MCF 10A (cell line): Measurements from ENCODE around the gene TBK1. TPM values are rescaled to one million over a fixed set of nuclear protein-coding genes. Genes with fewer than 3 reads are reported as not detected.

ENCODE experiments used
- BruUV-seq: library from RNA; stranded (reverse); fragments of 400-500 nt; replicated peaks from 2 replicates; lab custom pipeline; 2021; lab: Mats Ljungman, UMichigan
- CTCF ChIA-PET: fragments of 300-600 bp; sonication (Branson Sonifier 250); formaldehyde crosslinking; extraction: SDS; loops from one replicate; lab custom pipeline; 2021; ENCODE audit warnings: antibody characterized with exemption, inconsistent platforms; lab: Yijun Ruan, JAX
- POLR2A ChIA-PET: fragments of 300-600, 350-650 bp; sonication (Branson Sonifier 250); formaldehyde crosslinking; extraction: SDS; loops from one replicate; lab custom pipeline; 2020; ENCODE audit warnings: antibody characterized with exemption, inconsistent platforms; lab: Yijun Ruan, JAX
- DNase-seq: peaks from one replicate; pipeline ENCODE4 v3.0.0-alpha.2; 2018; ENCODE audit not compliant: unreplicated experiment
- H3K27ac Mint-ChIP-seq: one replicate; pipeline ENCODE4 v1.8.0; 2022; ENCODE audit warnings: mild to moderate bottlenecking, low read depth, mixed read lengths; ENCODE audit not compliant: unreplicated experiment
- H3K27me3 Mint-ChIP-seq: one replicate; pipeline ENCODE4 v1.8.0; 2022; ENCODE audit warnings: mixed read lengths; ENCODE audit not compliant: insufficient read depth, unreplicated experiment
- H3K36me3 Mint-ChIP-seq: one replicate; pipeline ENCODE4 v1.8.0; 2022; ENCODE audit warnings: mild to moderate bottlenecking, moderate library complexity, mixed read lengths; ENCODE audit not compliant: insufficient read depth, unreplicated experiment
- H3K4me1 Mint-ChIP-seq: one replicate; pipeline ENCODE4 v1.8.0; 2022; ENCODE audit warnings: mixed read lengths; ENCODE audit not compliant: insufficient read depth, unreplicated experiment
- H3K4me3 Mint-ChIP-seq: one replicate; pipeline ENCODE4 v1.8.0; 2022; ENCODE audit warnings: mild to moderate bottlenecking, moderate library complexity, mixed read lengths; ENCODE audit not compliant: unreplicated experiment
- H3K9me3 Mint-ChIP-seq: one replicate; pipeline ENCODE4 v1.8.0; 2022; ENCODE audit warnings: mixed read lengths; ENCODE audit not compliant: unreplicated experiment
- intact Hi-C: fragments of 100-400 bp; cut with micrococcal nuclease; formaldehyde crosslinking; loops from 2 replicates; pipeline ENCODE4 v1.14.1; 2022
- total RNA-seq: library from RNA; stranded (reverse); gene quantifications from 2 replicates; pipeline ENCODE4 v1.2.3, GENCODE V29; 2022
- TF ChIP-seq, protein P1 (sequence below): fragments of 200-600 bp; IDR thresholded peaks from one replicate; pipeline ENCODE4 v1.8.0; 2022; ENCODE audit warnings: antibody characterized with exemption, mild to moderate bottlenecking; ENCODE audit not compliant: unreplicated experiment

The TBK1 gene
- total RNA-seq, 1 experiment from 2014 or later, result 23.0 TPM

DNA sequence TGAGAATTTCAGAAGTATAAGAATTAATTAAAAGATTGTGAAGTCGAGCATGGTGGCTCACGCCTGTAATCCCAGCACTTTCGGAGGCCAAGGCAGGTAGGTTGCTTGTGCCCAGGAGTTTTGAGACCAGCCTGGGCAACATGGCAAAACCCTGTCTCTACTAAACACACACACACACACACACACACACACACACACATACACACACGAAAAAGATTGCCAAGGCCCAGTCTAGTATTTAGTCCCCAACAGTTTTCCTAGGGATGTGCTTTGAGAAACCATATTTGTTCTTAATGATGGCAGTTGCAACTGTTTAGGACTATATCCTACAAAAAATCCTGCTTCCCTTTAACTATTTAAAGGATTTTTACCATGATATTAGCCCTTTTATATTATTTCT, 6.0 kb downstream of the TBK1 start:
- TF ChIP-seq, protein P1, sequence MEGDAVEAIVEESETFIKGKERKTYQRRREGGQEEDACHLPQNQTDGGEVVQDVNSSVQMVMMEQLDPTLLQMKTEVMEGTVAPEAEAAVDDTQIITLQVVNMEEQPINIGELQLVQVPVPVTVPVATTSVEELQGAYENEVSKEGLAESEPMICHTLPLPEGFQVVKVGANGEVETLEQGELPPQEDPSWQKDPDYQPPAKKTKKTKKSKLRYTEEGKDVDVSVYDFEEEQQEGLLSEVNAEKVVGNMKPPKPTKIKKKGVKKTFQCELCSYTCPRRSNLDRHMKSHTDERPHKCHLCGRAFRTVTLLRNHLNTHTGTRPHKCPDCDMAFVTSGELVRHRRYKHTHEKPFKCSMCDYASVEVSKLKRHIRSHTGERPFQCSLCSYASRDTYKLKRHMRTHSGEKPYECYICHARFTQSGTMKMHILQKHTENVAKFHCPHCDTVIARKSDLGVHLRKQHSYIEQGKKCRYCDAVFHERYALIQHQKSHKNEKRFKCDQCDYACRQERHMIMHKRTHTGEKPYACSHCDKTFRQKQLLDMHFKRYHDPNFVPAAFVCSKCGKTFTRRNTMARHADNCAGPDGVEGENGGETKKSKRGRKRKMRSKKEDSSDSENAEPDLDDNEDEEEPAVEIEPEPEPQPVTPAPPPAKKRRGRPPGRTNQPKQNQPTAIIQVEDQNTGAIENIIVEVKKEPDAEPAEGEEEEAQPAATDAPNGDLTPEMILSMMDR, result no peak
- Mint-ChIP-seq H3K9me3 (no peaks in the 10 kb centered on the region), H3K4me1 (peaks cover 21% of the 10 kb centered on the region), H3K27ac (no peak overlapping the region), H3K4me3 (no peak overlapping the region), H3K36me3 (peaks cover 53% of the 10 kb centered on the region), H3K27me3 (no peaks in the 10 kb centered on the region)
- intact Hi-C loops, result loop anchor here (10.0 kb wide), 1 partner anchor 237 kb away; no protein-coding TSS in a partner anchor
- CTCF ChIA-PET, result interaction anchor here (0.5 kb wide), 1 partner anchor 1105 kb away, joined by 3 read pairs; no protein-coding TSS in a partner anchor
- POLR2A ChIA-PET, result interaction anchor here (1.3 kb wide), 1 partner anchor 9 kb away, joined by 5 read pairs; no protein-coding TSS in a partner anchor
- no peak for DNase-seq
- no TSS peak for BruUV-seq

DNA sequence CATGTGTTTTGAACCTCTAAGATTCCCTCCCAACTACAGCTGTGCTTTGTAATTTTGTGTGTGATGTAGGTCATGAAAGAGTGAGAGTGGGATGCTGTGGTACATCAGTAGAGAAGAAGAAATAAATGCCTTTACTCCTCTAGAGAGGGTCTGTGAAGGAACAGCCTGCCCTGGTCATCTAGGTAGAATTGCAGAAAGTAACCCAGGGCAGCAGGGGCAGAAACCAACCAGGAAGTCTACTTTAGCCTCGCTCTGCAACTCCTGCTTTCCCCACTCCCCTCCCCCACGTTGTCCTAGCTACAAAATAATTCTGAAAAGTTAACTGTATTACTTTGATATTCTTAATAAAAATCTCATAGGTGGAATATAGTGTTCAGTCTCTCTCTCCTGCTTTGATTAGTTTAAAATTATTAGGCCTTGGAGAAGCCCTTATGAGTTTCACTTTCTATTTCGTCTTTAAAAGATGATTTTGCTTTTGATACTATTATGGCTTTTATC, 7.5 kb downstream of the TBK1 start:
- Mint-ChIP-seq H3K4me3 (peak overlapping the region; percentile 68), H3K27me3 (no peaks in the 10 kb centered on the region), H3K27ac (peak overlapping the region; percentile 92), H3K36me3 (peaks cover 61% of the 10 kb centered on the region), H3K4me1 (peaks cover 21% of the 10 kb centered on the region), H3K9me3 (no peaks in the 10 kb centered on the region)
- ChIA-PET CTCF (no interaction called here), POLR2A (interaction anchor here (0.7 to 1.4 kb wide), 6 partner anchors 8 to 251 kb away, joined by 3 to 7 read pairs (median 3); partner anchors contain the start of gene TBK1)
- BruUV-seq, result no TSS peak
- no peak for DNase-seq
- TF ChIP-seq, protein P1, result no peak
- intact Hi-C loops, result loop anchor here (10.0 kb wide), 1 partner anchor 235 kb away; no protein-coding TSS in a partner anchor

DNA sequence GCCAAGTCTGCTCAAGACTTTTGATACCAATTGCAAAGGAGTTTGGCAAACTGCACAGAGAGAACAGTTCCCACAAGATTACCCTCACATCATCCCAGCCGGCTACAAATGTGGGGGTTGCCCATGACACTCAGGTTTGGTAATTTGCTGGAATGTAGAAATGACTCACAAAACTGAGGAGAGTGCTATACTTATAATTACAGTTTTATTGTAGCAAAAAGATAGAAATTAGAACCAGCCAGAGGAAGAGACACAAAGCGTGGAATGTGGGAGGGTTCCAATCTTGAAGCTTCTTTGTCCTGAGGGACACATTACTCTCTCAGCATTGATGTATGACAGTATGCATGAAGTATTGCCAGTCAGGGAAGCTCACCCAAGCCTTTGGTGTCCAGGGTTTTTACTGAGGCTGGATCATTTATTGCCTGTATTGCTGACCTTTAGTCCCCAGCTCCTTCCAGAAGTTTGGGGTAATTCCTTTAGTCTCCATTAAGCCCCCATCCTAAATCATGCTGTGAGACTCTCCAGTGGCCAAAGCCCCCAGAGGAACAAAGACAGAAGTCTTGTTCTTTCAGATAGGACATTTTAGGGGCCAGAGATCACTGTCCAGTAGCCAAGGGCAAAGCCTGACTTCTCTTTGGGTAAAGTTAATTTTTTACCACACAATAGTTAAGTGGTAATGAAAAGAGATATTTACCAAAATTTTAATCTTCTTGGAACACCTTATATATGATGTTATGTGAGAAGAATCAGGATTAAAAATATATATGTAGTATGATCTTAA, 9.9 kb downstream of the TBK1 start:
- H3K27me3 Mint-ChIP-seq, result no peaks in the 10 kb centered on the region
- DNase-seq, result peak; percentile 87
- TF ChIP-seq, protein P1, result no peak
- POLR2A ChIA-PET, result interaction anchor here (1.1 kb wide), 1 partner anchor 11 kb away, joined by 7 read pairs; the partner anchor contains the start of gene TBK1
- peak overlapping the region; percentile 91 for H3K27ac Mint-ChIP-seq
- CTCF ChIA-PET, result no interaction called here
- peaks cover 74% of the 10 kb centered on the region for H3K36me3 Mint-ChIP-seq
- intact Hi-C loops, result no loop called here
- H3K4me3 Mint-ChIP-seq, result no peak overlapping the region
- BruUV-seq, result no TSS peak
- H3K9me3 Mint-ChIP-seq, result no peaks in the 10 kb centered on the region
- peaks cover 21% of the 10 kb centered on the region for H3K4me1 Mint-ChIP-seq

DNA sequence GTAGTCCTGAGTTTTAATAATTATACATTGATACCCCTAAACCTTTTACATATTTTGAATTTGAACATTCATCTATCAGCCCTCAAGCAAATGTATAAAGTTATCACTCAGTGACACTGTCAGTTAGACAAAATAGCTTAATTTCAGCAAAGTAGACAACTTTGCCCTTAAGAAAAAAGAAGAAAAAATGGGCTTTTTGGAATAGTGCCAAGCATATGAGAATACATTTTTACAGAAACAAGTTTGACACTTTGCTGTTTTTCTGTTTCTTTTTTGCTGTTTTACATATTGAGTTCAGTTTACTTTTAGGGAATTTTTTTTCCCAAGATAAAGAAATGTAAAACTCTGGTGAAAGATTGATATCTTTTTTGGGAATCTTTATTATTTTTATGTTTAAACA, 14.3 kb downstream of the TBK1 start:
- BruUV-seq, result no TSS peak
- DNase-seq, result no peak
- no peaks in the 10 kb centered on the region for H3K9me3 Mint-ChIP-seq
- TF ChIP-seq, protein P1, result no peak
- H3K27ac Mint-ChIP-seq, result no peak overlapping the region
- ChIA-PET CTCF (no interaction called here), POLR2A (interaction anchor here (0.7 kb wide), 1 partner anchor 673 kb away, joined by 3 read pairs; no protein-coding TSS in a partner anchor)
- no peaks in the 10 kb centered on the region for H3K27me3 Mint-ChIP-seq
- no peak overlapping the region for H3K4me3 Mint-ChIP-seq
- intact Hi-C loops, result no loop called here
- H3K4me1 Mint-ChIP-seq, result peaks cover 7% of the 10 kb centered on the region
- peaks cover 90% of the 10 kb centered on the region for H3K36me3 Mint-ChIP-seq
